Measurements from ENCODE around the gene NOM1.
"Not testable (repeated sequence)": the region's sequence is repeated elsewhere in the genome, so short reads cannot be mapped to it uniquely, and the experiment has no call there.

The NOM1 gene

GRCh38 chr7:156927571-156928405 lies 21.7 kb upstream of the NOM1 start:
- H3K27me3 ChIP-seq, result peaks cover 72% of the 10 kb centered on the region

DNA sequence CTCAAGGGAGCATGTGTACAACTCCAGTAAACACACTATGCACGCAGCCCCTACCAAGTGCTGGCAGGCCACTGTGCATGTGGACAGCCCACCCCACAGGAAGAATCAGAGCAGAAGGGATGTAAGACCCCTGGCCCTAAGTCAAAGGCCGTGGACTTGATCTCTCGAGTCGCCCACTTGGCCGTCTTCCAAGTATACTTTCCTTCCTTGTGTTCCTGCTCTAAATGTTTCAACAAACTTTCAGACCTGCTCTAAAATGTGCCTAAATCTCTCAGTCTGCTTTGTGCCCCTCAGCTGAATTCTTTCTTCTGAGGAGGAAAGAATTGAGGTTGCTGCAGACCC lies 21.1 kb upstream of the NOM1 start:
- no peaks in the 10 kb centered on the region for H3K36me3 ChIP-seq
- H3K4me1 ChIP-seq (ENCODE audit: control insufficient read depth in 1 of 2, insufficient read depth in 1 of 2, low read depth in 1 of 2, low read length in 1 of 2), result no peaks in the 10 kb centered on the region
- H3K9me3 ChIP-seq, result no peaks in the 10 kb centered on the region
- peaks cover 72% of the 10 kb centered on the region for H3K27me3 ChIP-seq
- no peak overlapping the region for H3K27ac ChIP-seq
- H3K4me3 ChIP-seq (ENCODE audit: low read depth in 1 of 2, low read length in 1 of 2), result no peak overlapping the region
- no peak for TF ChIP-seq CTCF (IDR thresholded peaks at IDR 0.05)

More at GRCh38 chr7:156927571-156928405, 21.7 kb upstream of the NOM1 start:
- Histone ChIP-seq H3K4me3 (ENCODE audit: low read depth in 1 of 2, low read length in 1 of 2) (no peak overlapping the region), H3K27ac (no peak overlapping the region), H3K9me3 (no peaks in the 10 kb centered on the region), H3K36me3 (no peaks in the 10 kb centered on the region), H3K4me1 (ENCODE audit: control insufficient read depth in 1 of 2, insufficient read depth in 1 of 2, low read depth in 1 of 2, low read length in 1 of 2) (no peaks in the 10 kb centered on the region)
- no peak for TF ChIP-seq CTCF (IDR thresholded peaks at IDR 0.05)

- TF ChIP-seq CTCF (IDR thresholded peaks at IDR 0.05), result no peak
- H3K4me3 ChIP-seq (ENCODE audit: low read depth in 1 of 2, low read length in 1 of 2), result no peak overlapping the region
- H3K36me3 ChIP-seq, result no peaks in the 10 kb centered on the region
- H3K27ac ChIP-seq, result no peak overlapping the region
- H3K9me3 ChIP-seq, result no peaks in the 10 kb centered on the region
- no peaks in the 10 kb centered on the region for H3K4me1 ChIP-seq (ENCODE audit: control insufficient read depth in 1 of 2, insufficient read depth in 1 of 2, low read depth in 1 of 2, low read length in 1 of 2)
- H3K27me3 ChIP-seq, result peaks cover 58% of the 10 kb centered on the region
Observed at GRCh38 chr7:156929789-156930539, 19.5 kb upstream of the NOM1 start.

DNA sequence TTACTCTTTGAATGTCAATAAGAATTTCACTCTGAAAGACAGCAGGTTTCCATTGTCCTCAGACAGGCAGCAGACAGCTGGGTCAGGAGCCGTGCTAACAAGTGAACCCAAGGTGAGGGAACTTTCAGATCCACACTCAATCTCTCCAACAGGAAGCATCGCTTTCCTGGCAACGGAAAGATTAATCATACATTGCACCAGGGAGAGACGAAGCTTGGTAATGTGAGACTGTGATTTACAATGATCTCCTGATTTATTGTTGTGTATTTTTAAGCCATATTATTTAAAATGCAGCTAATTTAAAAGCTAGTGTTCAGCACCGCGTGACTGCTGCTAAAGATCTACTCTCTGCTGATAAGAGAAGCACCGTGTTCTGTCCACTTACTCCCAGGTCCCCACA lies 17.5 kb upstream of the NOM1 start:
- Histone ChIP-seq H3K9me3 (no peaks in the 10 kb centered on the region), H3K27ac (no peak overlapping the region), H3K36me3 (no peaks in the 10 kb centered on the region), H3K27me3 (peaks cover 58% of the 10 kb centered on the region), H3K4me3 (ENCODE audit: low read depth in 1 of 2, low read length in 1 of 2) (no peak overlapping the region), H3K4me1 (ENCODE audit: control insufficient read depth in 1 of 2, insufficient read depth in 1 of 2, low read depth in 1 of 2, low read length in 1 of 2) (no peaks in the 10 kb centered on the region)
- TF ChIP-seq CTCF (IDR thresholded peaks at IDR 0.05), result no peak

DNA sequence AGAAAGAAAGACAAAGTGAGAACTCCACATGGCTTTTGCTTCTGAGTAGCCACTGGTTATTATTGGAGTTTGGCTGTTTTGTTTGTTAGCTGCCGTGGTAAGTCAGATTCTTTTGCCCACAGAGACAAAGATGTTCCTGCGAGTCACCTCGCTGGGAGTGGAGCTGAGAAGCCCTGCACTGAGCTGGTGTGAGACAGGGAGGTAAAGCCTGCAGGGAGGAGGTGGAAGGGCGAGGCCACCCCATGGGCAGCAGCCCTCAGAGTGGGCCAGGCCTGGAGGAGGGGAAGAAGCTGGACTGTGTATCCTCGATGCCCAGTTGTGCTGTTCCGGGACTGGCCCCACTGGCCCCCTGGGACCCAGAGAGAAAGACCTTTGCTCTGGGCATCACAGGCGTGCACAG lies 14.3 kb upstream of the NOM1 start:
- H3K4me3 ChIP-seq (ENCODE audit: low read depth in 1 of 2, low read length in 1 of 2), result no peak overlapping the region
- H3K36me3 ChIP-seq, result no peaks in the 10 kb centered on the region
- no peaks in the 10 kb centered on the region for H3K9me3 ChIP-seq
- peaks cover 26% of the 10 kb centered on the region for H3K27me3 ChIP-seq
- no peaks in the 10 kb centered on the region for H3K4me1 ChIP-seq (ENCODE audit: control insufficient read depth in 1 of 2, insufficient read depth in 1 of 2, low read depth in 1 of 2, low read length in 1 of 2)
- no peak for TF ChIP-seq CTCF (IDR thresholded peaks at IDR 0.05)
- no peak overlapping the region for H3K27ac ChIP-seq

DNA sequence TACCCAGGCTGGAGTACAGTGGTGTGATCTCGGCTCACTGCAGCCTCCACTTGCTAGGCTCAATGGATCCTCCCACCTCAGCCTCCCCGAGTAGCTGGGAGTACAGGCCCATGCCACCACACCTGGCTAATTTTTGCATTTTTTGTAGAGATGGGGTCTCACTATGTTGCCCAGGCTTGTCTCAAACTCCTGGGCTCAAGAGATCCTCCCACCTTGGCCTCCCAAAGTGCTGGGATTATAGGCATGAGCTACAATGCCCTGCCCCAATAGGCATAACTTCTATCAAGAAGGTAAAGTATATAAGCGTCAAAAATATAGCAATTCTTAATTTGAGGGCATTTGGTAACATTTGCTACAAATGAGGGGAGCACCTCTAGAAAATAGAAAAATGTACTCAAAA lies 12.7 kb upstream of the NOM1 start:
- H3K27me3 ChIP-seq, result peaks cover 17% of the 10 kb centered on the region
- not testable (repeated sequence) for H3K9me3 ChIP-seq; H3K36me3 ChIP-seq; H3K4me1 ChIP-seq (ENCODE audit: control insufficient read depth in 1 of 2, insufficient read depth in 1 of 2, low read depth in 1 of 2, low read length in 1 of 2); H3K27ac ChIP-seq; H3K4me3 ChIP-seq (ENCODE audit: low read depth in 1 of 2, low read length in 1 of 2)
